ENCODE measurements around the gene HYAL2.
"Not testable (repeated sequence)": the region's sequence is repeated elsewhere in the genome, so short reads cannot be mapped to it uniquely, and the experiment has no call there.

HYAL2 gene

GRCh38 chr3:50312041-50312440 lies 10.5 kb downstream of the HYAL2 start:
- not testable (repeated sequence) for DNase-seq (ENCODE audit: low read depth)

DNA sequence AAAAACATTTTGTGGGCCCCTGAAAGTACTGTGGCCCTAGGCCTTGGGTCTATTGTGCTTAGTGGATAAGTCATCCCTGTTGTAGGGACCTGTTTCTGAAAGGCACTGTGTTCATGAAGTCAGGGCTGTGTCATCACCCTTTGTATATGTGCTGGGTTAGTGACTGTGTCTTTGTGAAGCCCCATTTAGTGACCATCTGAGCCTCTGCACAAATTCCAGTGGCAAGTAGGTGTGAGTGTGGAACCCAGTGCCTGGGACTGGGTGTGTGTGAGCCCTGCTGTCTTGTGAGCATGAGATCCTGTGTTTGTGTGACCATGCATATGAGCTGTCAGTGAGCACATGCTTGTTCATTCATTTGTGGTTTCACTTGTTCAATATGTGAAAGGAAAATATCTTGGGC lies 17.9 kb downstream of the HYAL2 start:
- no peak for DNase-seq (ENCODE audit: low read depth)

GRCh38 chr3:50303013-50303815 lies 19.3 kb downstream of the HYAL2 start, which contains the start of gene HYAL1:
Gene HYAL1, minus strand, starts transcription at chr3:50303574. Its CDS starts 618 bp downstream, at chr3:50302956.
- no peak for DNase-seq (ENCODE audit: low read depth)

DNA sequence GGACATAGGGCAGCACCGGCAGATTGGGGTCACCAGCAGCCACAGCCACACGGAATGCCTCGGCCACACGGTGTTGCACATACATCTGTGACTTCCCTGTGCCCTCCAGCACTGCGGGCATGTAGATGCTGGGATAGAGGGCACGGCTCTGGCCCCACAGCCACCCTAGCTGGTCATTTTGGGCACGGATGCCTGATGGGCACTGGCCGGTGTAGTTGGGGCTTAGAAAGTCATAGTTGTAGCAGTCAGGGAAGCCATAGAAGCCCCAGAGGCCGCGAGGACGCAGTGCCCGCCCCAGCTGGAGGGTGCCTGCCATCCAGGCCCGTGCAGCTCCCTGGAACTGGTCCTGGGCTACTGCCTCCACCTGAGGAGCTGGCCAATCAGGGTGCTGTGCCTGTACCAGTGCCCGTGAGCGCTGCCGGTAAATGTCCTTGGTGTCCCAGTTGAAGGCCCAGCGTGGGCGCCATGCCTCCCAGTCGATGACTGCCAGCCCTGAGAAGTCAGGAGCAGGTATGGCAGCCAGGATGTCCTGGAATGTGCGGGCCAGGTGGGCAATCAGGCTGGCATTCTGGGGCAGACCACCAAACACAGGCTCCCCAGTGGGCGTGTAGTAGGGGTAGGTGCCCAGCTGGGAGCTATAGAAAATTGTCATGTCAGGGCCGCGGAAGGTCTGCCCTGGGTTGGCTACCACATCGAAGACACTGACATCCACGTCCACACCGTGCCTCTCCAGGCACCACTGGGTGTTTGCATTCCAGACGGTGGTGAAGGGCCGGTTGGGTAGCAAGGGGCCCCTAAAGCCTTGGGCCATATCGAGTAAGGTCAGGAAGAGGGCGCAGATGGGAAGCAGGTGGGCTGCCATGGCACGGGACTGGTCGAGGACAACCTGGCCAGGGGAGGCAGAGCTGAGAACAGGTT lies 20.2 kb downstream of the HYAL2 start:
- DNase-seq (ENCODE audit: low read depth) = no peak

DNA sequence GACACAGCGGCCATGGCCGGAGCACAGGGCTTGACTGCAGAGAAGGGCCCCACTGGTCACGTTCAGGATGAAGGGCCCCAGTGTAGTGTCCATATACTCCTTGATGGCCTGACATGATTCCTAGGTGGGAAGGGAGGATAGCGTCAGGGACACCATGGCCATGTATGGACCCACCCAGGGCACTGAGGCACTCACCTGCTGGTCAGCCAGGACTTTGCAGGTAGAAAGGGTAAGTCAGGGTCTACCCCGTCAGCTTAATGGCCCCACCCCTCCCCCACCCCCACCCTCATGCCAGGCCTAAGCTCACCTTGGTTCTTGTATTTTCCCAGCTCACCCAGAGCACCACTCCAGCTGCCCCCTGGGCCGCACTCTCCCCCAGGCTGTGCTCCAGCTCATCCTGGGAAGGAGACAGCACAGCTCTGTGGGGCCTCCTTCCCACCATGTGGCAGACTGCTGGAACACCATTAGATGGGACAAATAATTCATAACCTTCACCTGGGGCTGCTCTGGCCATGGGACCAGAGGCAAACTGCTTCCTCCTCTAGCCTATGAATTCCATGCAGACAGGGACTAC lies 21.8 kb downstream of the HYAL2 start:
- no peak for DNase-seq (ENCODE audit: low read depth)

DNA sequence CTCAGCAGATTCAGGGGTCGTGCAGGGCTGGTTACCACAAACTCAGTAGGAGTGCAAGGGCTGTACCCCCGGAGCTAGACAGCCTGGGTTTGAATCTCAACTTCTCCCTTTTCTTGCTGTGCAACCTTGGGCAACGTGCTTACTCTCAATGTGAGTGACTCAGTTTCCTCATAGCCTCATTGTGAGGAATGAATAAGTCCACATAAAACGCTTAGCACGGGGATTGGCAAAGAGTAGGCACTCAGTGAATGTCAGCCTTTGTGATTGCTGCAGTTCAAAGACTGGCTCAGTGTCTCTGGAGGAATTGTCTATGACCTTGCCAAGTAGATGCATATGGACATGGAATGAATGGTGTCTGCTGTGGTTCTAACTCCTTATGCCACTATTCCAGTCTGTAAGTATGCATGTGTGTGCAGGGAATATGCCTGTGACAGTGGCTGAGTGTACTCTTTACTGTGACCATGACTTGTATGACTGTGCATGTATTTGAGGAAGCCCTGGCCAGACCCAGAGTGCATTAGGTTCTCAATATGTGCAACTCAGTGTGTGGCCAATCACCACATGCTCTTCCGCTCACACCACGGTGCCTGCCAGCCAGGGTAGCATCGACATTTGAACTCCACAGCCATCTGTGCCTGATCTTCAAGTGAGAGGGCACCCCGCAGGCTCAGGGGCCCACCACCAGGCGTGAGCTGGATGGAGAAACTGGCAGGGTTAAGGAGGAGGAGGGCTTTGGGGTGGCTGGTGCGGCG lies 22.4 kb downstream of the HYAL2 start:
- no peak for DNase-seq (ENCODE audit: low read depth)

- DNase-seq (ENCODE audit: low read depth) = no peak
Measured at GRCh38 chr3:50299638-50299928, 23.0 kb downstream of the HYAL2 start.

DNA sequence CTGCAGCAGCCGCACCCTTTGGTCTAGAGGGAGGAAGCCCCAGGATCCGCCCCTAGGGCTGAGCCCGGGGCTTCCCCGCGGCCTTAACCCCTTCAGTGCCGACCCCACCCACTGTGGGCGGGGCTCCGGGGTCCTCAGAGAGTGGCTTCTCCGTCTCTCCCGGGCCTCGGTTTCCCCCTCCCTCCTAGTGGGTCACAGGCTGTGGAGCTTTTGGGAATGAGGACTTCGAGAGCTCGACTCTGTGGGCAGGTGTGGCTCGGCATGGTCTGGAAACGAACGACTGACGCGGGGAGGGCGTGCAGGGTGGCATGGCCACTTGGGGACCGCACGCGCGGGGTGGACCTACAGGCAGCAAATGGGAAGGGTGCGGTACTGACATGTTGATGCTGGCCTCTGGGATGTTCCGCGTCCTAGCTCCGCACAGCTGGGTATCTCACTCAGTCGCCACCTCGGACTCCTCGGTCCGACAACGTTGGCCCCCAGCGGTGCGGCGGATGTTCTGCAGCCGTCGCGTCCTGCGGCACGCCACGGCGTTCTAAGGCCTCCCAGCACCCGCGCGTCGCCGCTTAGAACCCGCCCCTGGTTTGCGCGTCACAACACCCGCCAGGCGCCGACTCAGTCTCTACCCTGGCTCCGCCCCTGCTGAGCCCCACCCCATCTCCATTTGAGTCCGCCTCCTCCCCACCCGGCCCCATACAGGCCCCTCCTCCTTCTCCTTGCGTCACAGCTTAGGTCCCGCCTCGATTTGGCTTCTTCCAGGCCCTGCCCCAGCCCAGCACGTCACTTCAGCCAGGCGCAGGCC lies 23.5 kb downstream of the HYAL2 start, which contains the start of the genes HYAL3 and NAA80:
TSS of gene HYAL3 (minus strand) at position 570 of the 802 bp plus-strand sequence. CDS start 3,803 bp downstream, outside the sequence.
TSS of gene NAA80 (minus strand) at position 570 of the 802 bp plus-strand sequence. CDS start 1,942 bp downstream, outside the sequence.
- DNase-seq (ENCODE audit: low read depth) = peak; percentile 98

- DNase-seq (ENCODE audit: low read depth) = no peak
Measured at GRCh38 chr3:50297896-50298725, 24.4 kb downstream of the HYAL2 start.

DNA sequence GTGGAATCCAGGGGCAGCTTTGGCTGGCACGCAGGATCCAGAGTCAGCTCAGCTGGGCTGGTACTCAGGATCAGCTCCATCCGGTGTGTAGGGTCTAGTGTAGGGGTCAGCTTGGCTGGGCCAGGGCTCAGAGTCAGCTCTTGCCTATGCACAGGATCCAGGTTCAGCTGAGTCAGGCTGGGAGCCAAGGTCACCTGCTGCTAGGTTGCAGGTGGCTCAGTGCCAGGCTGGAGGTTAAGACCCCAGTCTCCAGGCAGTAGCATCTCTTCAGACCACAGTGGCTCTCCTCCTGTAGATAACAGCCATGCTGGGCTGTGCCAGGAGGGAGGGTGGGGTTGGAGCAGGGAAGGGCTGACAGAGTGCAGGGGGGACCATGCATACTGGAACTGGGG lies 25.2 kb downstream of the HYAL2 start:
- no peak for DNase-seq (ENCODE audit: low read depth)

DNA sequence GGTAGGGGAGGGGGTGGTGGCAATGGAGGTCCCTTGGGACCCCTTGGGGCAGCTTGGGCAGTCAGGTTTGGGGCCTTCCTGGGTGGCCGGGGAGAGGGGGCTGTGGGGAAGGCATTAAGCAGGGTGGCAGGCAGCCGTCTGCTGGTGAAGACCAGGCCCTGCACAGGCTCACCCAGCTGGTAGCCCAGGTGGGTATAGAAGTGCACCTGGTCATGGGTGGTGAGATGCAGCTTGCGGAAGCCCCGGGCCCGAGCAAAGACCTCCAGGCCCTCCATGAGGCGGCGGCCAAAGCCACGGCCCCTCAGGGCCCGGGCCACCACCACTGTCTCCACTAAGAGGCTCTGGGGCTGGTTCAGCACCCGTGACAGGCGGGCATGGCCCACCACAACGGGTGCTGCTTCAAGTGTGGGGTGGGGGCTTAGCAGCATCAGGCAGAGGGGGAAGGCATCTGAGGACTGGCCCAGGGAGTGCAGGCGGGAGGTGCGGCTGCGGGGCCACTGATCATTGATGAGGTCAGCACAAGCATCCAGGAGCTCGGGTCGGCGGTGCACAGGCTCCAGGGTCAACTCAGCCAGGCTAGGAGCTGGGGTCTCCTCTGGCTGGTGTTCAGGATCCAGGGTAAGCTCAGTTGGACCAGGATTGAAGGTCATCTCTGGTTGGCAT lies 25.7 kb downstream of the HYAL2 start:
- DNase-seq (ENCODE audit: low read depth) = no peak

DNA sequence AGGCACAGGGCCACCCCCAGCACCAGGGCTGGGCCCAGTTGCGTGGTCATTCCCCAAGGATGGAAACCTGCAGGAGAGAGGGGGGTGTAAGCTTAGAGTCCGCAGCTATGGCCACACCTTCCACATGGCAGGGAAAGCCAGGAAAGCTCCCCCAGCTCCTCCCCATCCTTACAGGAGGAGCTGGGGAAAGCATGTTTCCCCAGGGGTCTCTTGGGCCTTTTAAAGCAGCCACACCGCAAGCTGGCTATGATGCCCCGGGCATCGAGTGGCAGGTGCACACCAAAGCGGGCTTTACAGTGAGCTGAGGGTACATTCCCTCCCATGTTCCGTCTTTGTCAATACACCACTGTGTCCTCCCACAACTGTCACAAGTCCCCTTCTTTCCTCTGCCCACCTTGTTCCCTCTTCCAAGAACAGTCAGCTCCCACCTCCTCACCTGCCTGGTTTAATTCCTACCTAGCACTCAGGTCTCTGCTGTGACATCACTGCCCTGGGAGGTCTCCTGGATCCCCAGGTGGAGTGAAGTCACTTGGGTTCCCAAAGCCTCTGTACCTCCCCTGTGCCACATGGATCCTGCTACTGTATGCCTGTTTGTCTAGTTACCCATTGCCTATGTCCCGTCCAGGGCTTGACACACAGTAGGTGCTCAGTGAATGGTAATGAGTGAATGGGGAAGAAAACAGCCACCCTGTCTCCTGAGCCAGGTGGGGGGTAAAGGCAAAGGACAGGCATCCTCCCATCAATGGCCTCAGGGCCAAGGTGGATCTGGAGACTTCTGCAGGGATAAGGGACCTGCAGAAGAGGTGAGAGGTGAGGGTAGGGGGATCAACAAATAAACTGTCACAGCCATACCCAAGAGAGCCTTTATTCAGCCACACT lies 26.8 kb downstream of the HYAL2 start:
- no peak for DNase-seq (ENCODE audit: low read depth)

GRCh38 chr3:50294492-50295403 lies 27.8 kb downstream of the HYAL2 start:
- DNase-seq (ENCODE audit: low read depth) = no peak

DNA sequence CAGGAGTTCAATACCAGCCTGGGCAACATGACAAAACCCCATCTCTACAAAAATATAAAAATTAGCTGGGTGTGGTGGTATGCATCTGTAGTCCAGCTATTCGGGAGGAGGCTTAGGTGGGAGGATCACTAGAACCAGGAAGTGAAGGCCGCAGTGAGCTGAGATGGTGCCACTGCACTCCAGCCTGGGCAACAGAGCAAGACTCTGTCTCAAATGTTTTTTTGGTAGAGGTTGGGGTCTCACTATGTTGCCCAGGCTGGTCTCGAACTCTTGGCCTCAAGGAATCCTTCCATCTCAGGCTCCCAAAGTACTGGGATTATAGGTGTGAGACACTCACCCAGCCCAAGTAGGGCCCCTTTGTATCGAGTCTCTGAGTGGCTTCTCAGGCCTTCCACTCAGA lies 28.5 kb downstream of the HYAL2 start:
- no peak for DNase-seq (ENCODE audit: low read depth)

GRCh38 chr3:50293079-50293801 lies 29.3 kb downstream of the HYAL2 start:
- DNase-seq (ENCODE audit: low read depth) = no peak

GRCh38 chr3:50292159-50293078 lies 30.1 kb downstream of the HYAL2 start, which contains the start of gene IFRD2:
Gene IFRD2, minus strand, starts transcription at chr3:50292429. Its CDS starts 155 bp downstream, at chr3:50292274.
- DNase-seq (ENCODE audit: low read depth) = peak; percentile 92
